NCI-H524 treated with DMSO at 0.1 percent for 48 hours (cell line): ENCODE results near the gene SNX8.

Experiments used
- DNase-seq: peaks from one replicate; lab custom pipeline; 2025; lab: John Stamatoyannopoulos, UW

SNX8 gene

GRCh38 chr7:2202901-2203765 lies 111.1 kb downstream of the SNX8 start:
- no peak for DNase-seq

- no peak for DNase-seq
Measured at GRCh38 chr7:2202361-2202761, 111.9 kb downstream of the SNX8 start.
